ENCODE measurements around the gene PRM3. TPM values are rescaled to one million over a fixed set of nuclear protein-coding genes. Genes with fewer than 3 reads are reported as not detected.

The PRM3 gene
- total and polyA plus RNA-seq, 7 donors: not detected

DNA sequence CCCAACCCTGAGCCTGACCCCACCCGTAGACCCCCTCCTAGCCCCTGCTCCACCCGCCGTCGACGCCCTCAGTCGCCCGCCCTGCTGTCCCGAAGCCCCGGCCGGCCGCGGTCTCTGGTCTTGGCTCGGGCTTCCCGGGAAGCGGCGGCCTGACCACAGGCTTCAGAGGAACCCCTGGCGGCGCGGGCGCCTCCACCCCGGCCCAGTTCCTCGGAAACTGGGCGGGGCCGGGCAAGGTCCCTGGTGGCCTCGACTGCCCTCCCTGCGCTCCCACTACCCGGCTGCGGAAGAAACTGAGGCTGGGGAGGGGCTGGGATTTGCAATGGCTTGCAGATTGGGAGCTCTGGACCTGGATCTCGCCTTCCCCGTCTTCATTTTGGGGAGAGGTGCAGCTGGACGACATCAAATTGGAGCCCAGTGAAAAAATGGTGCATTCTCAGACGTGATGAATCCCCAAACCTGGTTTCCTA, 16.7 kb downstream of the PRM3 start:
- no peaks in the 10 kb centered on the region for H3K36me3 ChIP-seq
- H3K9me3 ChIP-seq: no peaks in the 10 kb centered on the region
- no peaks in the 10 kb centered on the region for H3K27me3 ChIP-seq
- intact Hi-C loops (cut with DNase I): loop anchor here (2.0 to 10.0 kb wide), 5 partner anchors 92 to 512 kb away; partner anchors contain the start of gene NUBP1
- TF ChIP-seq EP300 (IDR thresholded peaks at IDR 0.05) (no peak), POLR2A (IDR thresholded peaks at IDR 0.05) (no peak), CTCF (IDR thresholded peaks at IDR 0.05) (no peak), POLR2AphosphoS5 (IDR thresholded peaks at IDR 0.05) (no peak)
- 0 to 1% methylated on average over 32 of the region's 32 CpGs for WGBS, 2 donors
- peak overlapping the region; percentile 78 to 88 (median 84) for H3K4me3 ChIP-seq
- H3K4me1 ChIP-seq: peaks cover 0 to 46% (median 27%) of the 10 kb centered on the region in 4 donors
- peak; percentile 82 for DNase-seq
- peak overlapping the region; percentile 90 to 99 (median 94) for H3K27ac ChIP-seq

DNA sequence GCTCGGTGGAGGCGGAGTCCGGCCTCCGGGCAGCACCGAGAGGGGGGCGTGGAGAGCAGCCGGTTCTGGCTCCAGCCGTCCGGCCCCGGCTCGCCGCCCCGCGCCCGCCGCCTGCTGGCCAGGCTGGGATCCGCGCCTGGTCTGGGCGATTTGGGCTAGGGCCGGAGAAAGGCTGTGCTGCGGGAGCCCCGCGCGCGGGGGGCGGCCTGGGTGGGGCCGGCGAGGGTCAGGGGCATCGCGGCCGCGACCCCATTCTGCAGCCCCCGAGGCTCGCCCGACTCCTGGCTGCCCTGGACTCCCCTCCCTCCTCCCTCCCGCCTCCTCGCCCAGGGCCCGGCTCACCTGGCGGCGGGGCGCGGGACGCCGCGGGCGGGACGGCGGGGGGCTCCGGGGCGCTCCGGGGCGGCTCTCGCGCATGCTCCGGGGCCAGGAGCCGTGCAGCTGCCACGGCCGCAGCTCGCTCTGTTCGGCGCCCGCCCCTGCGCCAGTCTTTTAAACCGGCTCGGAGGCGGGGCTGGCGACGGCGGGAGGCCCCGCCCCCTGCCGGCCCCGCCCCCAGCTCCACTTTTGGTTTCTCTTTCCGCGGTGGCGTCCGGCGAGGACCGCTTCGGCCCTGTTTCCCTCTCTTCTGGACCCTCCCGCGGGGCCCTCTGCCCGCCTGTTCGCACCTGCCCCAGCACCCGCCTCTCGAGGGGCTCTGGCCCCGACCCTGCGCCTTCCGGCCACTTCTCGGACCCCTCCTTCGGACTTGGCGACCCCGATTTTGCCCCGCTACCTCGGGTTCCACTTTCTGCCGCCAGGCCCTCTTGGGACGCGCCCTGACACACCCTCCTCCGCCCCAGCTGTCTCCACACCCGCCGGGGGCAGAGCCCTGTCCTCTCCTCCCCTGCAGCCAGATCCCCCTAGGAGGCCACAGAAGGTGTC, 17.4 kb downstream of the PRM3 start, which contains the start of gene SOCS1:
Gene SOCS1 (minus strand): TSS at position 468 of the 924 bp plus-strand sequence. CDS start 726 bp downstream, outside the sequence.
- Histone ChIP-seq H3K9me3 (no peaks in the 10 kb centered on the region), H3K27me3 (no peaks in the 10 kb centered on the region), H3K4me3 (peak within 1 kb of the TSS; percentile 78 to 88 (median 84)), H3K4me1 (peaks cover 0 to 46% (median 27%) of the 10 kb centered on the region in 4 donors), H3K36me3 (no peaks in the 10 kb centered on the region), H3K27ac (peak within 1 kb of the TSS; percentile 90 to 99 (median 94))
- intact Hi-C loops (cut with DNase I): loop anchor here (1.0 to 10.0 kb wide), 6 partner anchors 93 to 511 kb away; partner anchors contain the start of gene NUBP1
- DNase-seq: peak; percentile 92
- TF ChIP-seq POLR2A (IDR thresholded peaks at IDR 0.05): peak; percentile 52 to 70
- peak; percentile 68 to 90 (median 89) for TF ChIP-seq POLR2AphosphoS5 (IDR thresholded peaks at IDR 0.05)
- TF ChIP-seq CTCF (IDR thresholded peaks at IDR 0.05): peak; percentile 57 to 96 (median 80)
- no peak for TF ChIP-seq EP300 (IDR thresholded peaks at IDR 0.05)
- WGBS, 2 donors: 0 to 1% methylated on average over 100 of the region's 100 CpGs

GRCh38 chr16:11254913-11255736, 18.3 kb downstream of the PRM3 start:
- intact Hi-C loops (cut with DNase I): loop anchor here (1.0 to 10.0 kb wide), 5 partner anchors 93 to 510 kb away; partner anchors contain the start of gene NUBP1
- no peak for TF ChIP-seq POLR2A (IDR thresholded peaks at IDR 0.05)
- TF ChIP-seq POLR2AphosphoS5 (IDR thresholded peaks at IDR 0.05): no peak
- no peak for TF ChIP-seq CTCF (IDR thresholded peaks at IDR 0.05)
- no peak for TF ChIP-seq EP300 (IDR thresholded peaks at IDR 0.05)
- H3K9me3 ChIP-seq: no peaks in the 10 kb centered on the region
- DNase-seq: peak; percentile 74
- no peaks in the 10 kb centered on the region for H3K36me3 ChIP-seq
- H3K27ac ChIP-seq: peak overlapping the region; percentile 90 to 99 (median 94)
- H3K27me3 ChIP-seq: no peaks in the 10 kb centered on the region
- H3K4me1 ChIP-seq: peaks cover 0 to 46% (median 27%) of the 10 kb centered on the region in 4 donors
- H3K4me3 ChIP-seq: peak overlapping the region; percentile 78 to 88 (median 84)
- WGBS, 2 donors: 1% methylated on average over 105 of the region's 105 CpGs

All from sigmoid colon (tissue), 7 donors.